Neuron (in vitro differentiated cells): ENCODE measurements around the gene EGFLAM.

ENCODE experiments used
- H2AFZ ChIP-seq: one replicate; pipeline ENCODE4 v1.6.1; 2013; ENCODE audit warnings: low read depth, mild to moderate bottlenecking, inconsistent platforms, low read length, moderate library complexity
- H3K27me3 ChIP-seq: one replicate; pipeline ENCODE4 v1.6.1; 2013; ENCODE audit warnings: low read length; ENCODE audit not compliant: insufficient read depth
- H3K36me3 ChIP-seq: one replicate; pipeline ENCODE4 v1.6.1; 2013; ENCODE audit warnings: low read length; ENCODE audit not compliant: insufficient read depth
- H3K4me1 ChIP-seq: one replicate; pipeline ENCODE4 v1.6.1; 2013; ENCODE audit warnings: low read length; ENCODE audit not compliant: insufficient read depth
- H3K4me3 ChIP-seq: 2 replicates; pipeline ENCODE4 v1.5.1; 2013; ENCODE audit warnings: mild to moderate bottlenecking, low read length, moderate library complexity
- H3K9me3 ChIP-seq: one replicate; pipeline ENCODE4 v1.6.1; 2013; ENCODE audit warnings: low read length

Gene EGFLAM

GRCh38 chr5:38446029-38446522 lies 187.7 kb downstream of the EGFLAM start:
- H3K36me3 ChIP-seq: no peaks in the 10 kb centered on the region
- H3K4me3 ChIP-seq: no peak overlapping the region
- no peaks in the 10 kb centered on the region for H3K9me3 ChIP-seq
- H2AFZ ChIP-seq: no peak overlapping the region
- no peaks in the 10 kb centered on the region for H3K27me3 ChIP-seq
- H3K4me1 ChIP-seq: no peaks in the 10 kb centered on the region

DNA sequence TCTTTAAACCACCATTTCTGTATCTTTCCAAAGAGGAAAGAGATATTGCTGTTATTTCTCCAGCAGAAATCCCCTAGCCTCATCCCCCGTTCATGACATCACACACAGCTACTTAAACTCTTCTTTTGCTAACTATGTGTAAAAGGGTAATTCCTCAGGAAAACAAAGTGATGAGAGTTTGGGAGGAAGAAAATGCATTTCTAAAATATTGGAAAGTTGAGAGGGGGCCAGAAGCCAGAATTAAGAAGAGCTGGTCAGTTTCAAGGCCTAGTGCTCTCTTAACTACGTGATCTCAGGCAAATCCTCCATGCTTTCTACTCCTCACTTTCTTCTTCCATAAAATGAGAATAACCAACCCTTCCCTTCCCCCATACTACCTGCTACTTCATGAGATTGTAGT lies 188.7 kb downstream of the EGFLAM start:
- no peaks in the 10 kb centered on the region for H3K4me1 ChIP-seq
- H3K9me3 ChIP-seq: no peaks in the 10 kb centered on the region
- no peaks in the 10 kb centered on the region for H3K27me3 ChIP-seq
- H3K4me3 ChIP-seq: no peak overlapping the region
- H3K36me3 ChIP-seq: no peaks in the 10 kb centered on the region
- no peak overlapping the region for H2AFZ ChIP-seq

GRCh38 chr5:38447786-38448185 lies 189.4 kb downstream of the EGFLAM start:
- Histone ChIP-seq H2AFZ (no peak overlapping the region), H3K4me1 (no peaks in the 10 kb centered on the region), H3K4me3 (no peak overlapping the region), H3K9me3 (no peaks in the 10 kb centered on the region), H3K27me3 (no peaks in the 10 kb centered on the region), H3K36me3 (no peaks in the 10 kb centered on the region)

DNA sequence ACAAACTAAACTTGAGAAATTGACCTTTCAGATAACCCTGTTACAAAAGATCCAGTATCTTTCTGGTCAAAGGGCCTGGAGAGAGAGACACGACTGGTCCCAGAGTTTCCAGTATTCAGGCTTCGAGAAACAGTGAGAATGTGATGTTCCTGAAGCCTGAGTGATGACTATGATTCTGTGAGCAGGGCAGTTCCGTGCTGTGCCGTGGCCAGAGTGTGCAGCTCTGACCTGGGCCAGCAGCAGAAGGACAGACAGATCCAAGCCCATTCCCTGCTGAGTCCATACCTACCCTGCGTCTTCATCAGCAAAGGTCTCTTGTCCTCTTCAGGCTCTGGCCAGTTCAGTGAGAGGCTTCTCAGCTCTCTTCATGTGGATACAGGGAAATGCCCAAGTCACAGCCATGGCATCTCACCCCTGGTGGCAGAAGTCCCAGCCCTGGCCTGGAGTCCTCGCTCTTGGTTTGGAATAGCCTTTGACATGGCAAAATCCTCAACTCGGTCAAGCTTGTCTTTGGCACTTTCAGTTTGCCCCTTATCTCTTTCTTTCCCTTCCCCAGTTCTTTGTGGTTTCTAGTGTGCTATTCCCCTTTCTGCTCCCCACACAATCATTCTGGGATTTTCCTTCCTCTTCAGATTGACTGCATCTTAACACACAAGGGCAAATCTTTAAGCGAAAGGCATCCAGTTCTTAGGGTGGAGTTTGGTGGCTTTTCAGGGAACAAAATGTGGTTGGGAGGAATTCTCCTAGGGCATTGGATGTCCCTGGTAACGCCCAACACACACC lies 190.4 kb downstream of the EGFLAM start:
- Histone ChIP-seq H3K9me3 (no peaks in the 10 kb centered on the region), H3K36me3 (no peaks in the 10 kb centered on the region), H2AFZ (no peak overlapping the region), H3K4me3 (no peak overlapping the region), H3K4me1 (no peaks in the 10 kb centered on the region), H3K27me3 (no peaks in the 10 kb centered on the region)

DNA sequence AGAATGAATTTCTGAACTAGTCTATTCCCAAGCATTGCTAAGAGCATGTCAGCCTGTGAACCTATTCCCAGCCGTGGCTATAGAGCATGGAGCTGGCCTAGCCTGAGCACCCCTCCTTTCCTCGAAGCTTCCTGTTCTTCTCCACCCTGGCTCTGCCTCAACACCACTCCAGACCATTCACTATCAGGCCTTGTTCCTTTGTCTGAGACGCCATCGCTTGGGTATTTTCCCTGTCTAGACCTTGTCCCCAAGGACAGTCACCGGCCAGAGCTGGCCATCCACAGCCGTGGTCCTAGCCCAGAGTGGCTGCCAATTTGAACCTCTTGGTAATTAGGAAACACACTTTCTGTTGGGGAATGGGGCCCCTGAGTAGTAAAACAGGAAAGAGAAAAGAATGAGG lies 192.3 kb downstream of the EGFLAM start:
- Histone ChIP-seq H3K27me3 (no peaks in the 10 kb centered on the region), H2AFZ (no peak overlapping the region), H3K9me3 (no peaks in the 10 kb centered on the region), H3K4me1 (no peaks in the 10 kb centered on the region), H3K4me3 (no peak overlapping the region), H3K36me3 (no peaks in the 10 kb centered on the region)

GRCh38 chr5:38451074-38451725 lies 192.8 kb downstream of the EGFLAM start:
- Histone ChIP-seq H3K4me1 (no peaks in the 10 kb centered on the region), H3K9me3 (no peaks in the 10 kb centered on the region), H3K4me3 (no peak overlapping the region), H2AFZ (no peak overlapping the region), H3K36me3 (no peaks in the 10 kb centered on the region), H3K27me3 (no peaks in the 10 kb centered on the region)

DNA sequence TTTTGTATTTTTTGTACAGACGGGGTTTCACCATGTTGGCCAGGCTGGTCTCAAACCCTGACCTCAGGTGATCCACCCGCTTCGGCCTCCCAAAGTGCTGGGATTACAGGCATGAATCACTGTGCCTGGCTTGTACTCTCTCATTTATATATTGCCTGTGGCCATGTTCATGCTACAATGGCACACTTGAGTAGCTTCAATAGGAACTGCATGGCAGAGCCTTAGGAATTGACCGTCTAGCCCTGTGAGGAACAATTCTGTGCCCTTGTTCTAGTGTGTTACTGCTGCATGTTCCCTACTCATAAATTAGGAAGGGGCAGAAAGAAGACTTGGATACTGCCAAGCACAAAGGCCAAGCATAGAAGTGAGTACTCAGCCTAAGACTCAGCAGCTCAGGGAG lies 193.8 kb downstream of the EGFLAM start:
- no peak overlapping the region for H3K4me3 ChIP-seq
- no peaks in the 10 kb centered on the region for H3K36me3 ChIP-seq
- no peaks in the 10 kb centered on the region for H3K27me3 ChIP-seq
- H3K9me3 ChIP-seq: no peaks in the 10 kb centered on the region
- no peak overlapping the region for H2AFZ ChIP-seq
- no peaks in the 10 kb centered on the region for H3K4me1 ChIP-seq

DNA sequence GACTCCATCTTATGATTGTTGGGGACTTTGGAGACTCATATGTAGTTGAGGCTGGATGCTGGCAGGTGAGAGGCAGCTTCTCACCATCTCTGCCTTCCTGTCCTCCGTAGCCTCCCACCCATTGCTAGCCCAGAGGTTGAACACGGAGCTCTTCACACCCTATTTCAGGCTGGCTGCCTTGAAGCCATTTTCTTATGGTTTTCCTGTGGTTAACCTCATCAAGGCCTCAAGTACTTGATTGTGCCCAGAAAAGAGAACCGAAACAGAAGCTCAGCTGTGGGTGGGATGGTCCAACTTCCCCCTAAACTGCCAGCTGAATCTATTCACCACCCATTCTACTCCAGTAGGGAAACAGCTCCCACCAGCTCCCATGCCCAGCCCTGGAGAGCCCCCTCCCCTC lies 195.1 kb downstream of the EGFLAM start:
- no peak overlapping the region for H3K4me3 ChIP-seq

GRCh38 chr5:38453921-38454320 lies 195.6 kb downstream of the EGFLAM start:
- Histone ChIP-seq H2AFZ (no peak overlapping the region), H3K9me3 (no peaks in the 10 kb centered on the region), H3K36me3 (no peaks in the 10 kb centered on the region), H3K4me3 (no peak overlapping the region), H3K27me3 (no peaks in the 10 kb centered on the region), H3K4me1 (no peaks in the 10 kb centered on the region)

More for the DNA sequence above, 195.1 kb downstream of the EGFLAM start:
- Histone ChIP-seq H3K36me3 (no peaks in the 10 kb centered on the region), H3K27me3 (no peaks in the 10 kb centered on the region), H3K4me1 (no peaks in the 10 kb centered on the region), H2AFZ (no peak overlapping the region), H3K9me3 (no peaks in the 10 kb centered on the region)

GRCh38 chr5:38455796-38456330 lies 197.5 kb downstream of the EGFLAM start:
- no peaks in the 10 kb centered on the region for H3K36me3 ChIP-seq
- no peaks in the 10 kb centered on the region for H3K27me3 ChIP-seq
- no peaks in the 10 kb centered on the region for H3K4me1 ChIP-seq

GRCh38 chr5:38456657-38457399 lies 198.5 kb downstream of the EGFLAM start:
- Histone ChIP-seq H3K36me3 (no peaks in the 10 kb centered on the region), H3K4me3 (no peak overlapping the region), H3K4me1 (no peaks in the 10 kb centered on the region), H3K27me3 (no peaks in the 10 kb centered on the region), H3K9me3 (no peaks in the 10 kb centered on the region), H2AFZ (no peak overlapping the region)

More at GRCh38 chr5:38455796-38456330, 197.5 kb downstream of the EGFLAM start:
- Histone ChIP-seq H2AFZ (no peak overlapping the region), H3K9me3 (no peaks in the 10 kb centered on the region), H3K4me3 (no peak overlapping the region)

DNA sequence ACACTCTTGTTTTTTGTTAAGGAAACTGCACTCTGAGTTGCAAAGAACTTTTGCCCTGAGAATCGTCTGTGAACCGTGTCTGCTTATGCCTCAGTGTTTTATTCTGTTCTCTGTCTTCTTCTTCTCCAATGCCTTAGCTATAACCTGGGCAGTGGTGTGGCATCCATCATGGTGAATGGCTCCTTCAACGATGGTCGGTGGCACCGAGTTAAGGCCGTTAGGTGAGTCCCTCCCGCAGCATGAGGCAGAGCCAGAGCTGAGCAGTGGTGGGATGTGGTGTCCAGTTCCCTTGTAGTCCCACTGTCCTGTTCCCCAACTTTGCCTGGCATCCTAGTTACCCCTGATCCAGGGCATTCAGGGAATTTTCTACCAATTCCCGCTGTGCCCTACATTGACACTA lies 199.8 kb downstream of the EGFLAM start:
- no peaks in the 10 kb centered on the region for H3K36me3 ChIP-seq

More for the DNA sequence above, 199.8 kb downstream of the EGFLAM start:
- Histone ChIP-seq H3K4me3 (no peak overlapping the region), H2AFZ (no peak overlapping the region), H3K4me1 (no peaks in the 10 kb centered on the region), H3K27me3 (no peaks in the 10 kb centered on the region), H3K9me3 (no peaks in the 10 kb centered on the region)
